GM04504 (cell line): ENCODE data around the gene GRAMD4.
"Not testable (repeated sequence)": the region's sequence is repeated elsewhere in the genome, so short reads cannot be mapped to it uniquely, and the experiment has no call there.

Source experiments
- DNase-seq: peaks from one replicate; pipeline ENCODE4 v3.0.0-alpha.2; 2012; ENCODE audit warnings: low read depth

GRAMD4 gene

GRCh38 chr22:46619240-46619829 is 851 bp upstream of the GRAMD4 start:
- DNase-seq = no peak

GRCh38 chr22:46620588-46621242 is 529 bp downstream of the GRAMD4 start:
- no peak for DNase-seq

- not testable (repeated sequence) for DNase-seq
Measured at GRCh38 chr22:46621243-46621930, 1.2 kb downstream of the GRAMD4 start.

GRCh38 chr22:46622081-46622521 is 1.9 kb downstream of the GRAMD4 start:
- DNase-seq = no peak

- no peak for DNase-seq
Measured at GRCh38 chr22:46625113-46625842, 5.1 kb downstream of the GRAMD4 start.

- DNase-seq = no peak
Measured at GRCh38 chr22:46625843-46626349, 5.7 kb downstream of the GRAMD4 start.

- no peak for DNase-seq
Measured at GRCh38 chr22:46626356-46626755, 6.2 kb downstream of the GRAMD4 start.

- DNase-seq = no peak
Measured at GRCh38 chr22:46626911-46627805, 7.0 kb downstream of the GRAMD4 start.

- no peak for DNase-seq
Measured at GRCh38 chr22:46627806-46628482, 7.8 kb downstream of the GRAMD4 start.

- DNase-seq = no peak
Measured at GRCh38 chr22:46628756-46629155, 8.6 kb downstream of the GRAMD4 start.

GRCh38 chr22:46629291-46629690 is 9.1 kb downstream of the GRAMD4 start:
- no peak for DNase-seq

- DNase-seq = no peak
Measured at GRCh38 chr22:46631113-46631512, 10.9 kb downstream of the GRAMD4 start.

GRCh38 chr22:46632646-46633249 is 12.6 kb downstream of the GRAMD4 start:
- no peak for DNase-seq

GRCh38 chr22:46633334-46633890 is 13.2 kb downstream of the GRAMD4 start:
- DNase-seq = no peak

- DNase-seq = no peak
Measured at GRCh38 chr22:46634011-46634699, 14.0 kb downstream of the GRAMD4 start.

- DNase-seq = peak; percentile 96
Measured at GRCh38 chr22:46634973-46635685, 14.9 kb downstream of the GRAMD4 start.

GRCh38 chr22:46635756-46636155 is 15.6 kb downstream of the GRAMD4 start:
- DNase-seq = no peak

- DNase-seq = no peak
Measured at GRCh38 chr22:46636221-46637002, 16.2 kb downstream of the GRAMD4 start.
